ENCODE measurements around the gene DEGS2.

- TF ChIP-seq CTCF (IDR thresholded peaks at IDR 0.05) (no peak), POLR2A (IDR thresholded peaks at IDR 0.05) (no peak), POLR2AphosphoS5 (IDR thresholded peaks at IDR 0.05) (no peak)
Measured at GRCh38 chr14:100145682-100146464, 13.6 kb downstream of the DEGS2 start.
